Stimulated activated CD4-positive, alpha-beta T cell treated with anti-CD3 and anti-CD28 coated beads, Interleukin-4, amount 100 ng/mL, for 4 hours (primary cell): Measurements from ENCODE around the gene HK2.
"Not testable (repeated sequence)": the region's sequence is repeated elsewhere in the genome, so short reads cannot be mapped to it uniquely, and the experiment has no call there.

Source experiments
- DNase-seq, 2 experiments: peaks; one replicate each; pipeline ENCODE4 v3.0.0-alpha.2; 2020

HK2 gene

GRCh38 chr2:74835831-74836674 is 2.1 kb downstream of the HK2 start:
- no peak for DNase-seq

GRCh38 chr2:74836675-74837401 is 2.9 kb downstream of the HK2 start:
- DNase-seq, result no peak

GRCh38 chr2:74841641-74842040 is 7.7 kb downstream of the HK2 start:
- DNase-seq, result no peak

GRCh38 chr2:74843433-74843832 is 9.5 kb downstream of the HK2 start:
- DNase-seq, result no peak

GRCh38 chr2:74843899-74844298 is 10.0 kb downstream of the HK2 start:
- peak in 1 of 2 experiments; percentile 40 for DNase-seq

GRCh38 chr2:74844752-74845151 is 10.8 kb downstream of the HK2 start:
- no peak for DNase-seq

- peak; percentile 23 to 38 for DNase-seq
Measured at GRCh38 chr2:74845217-74845751, 11.4 kb downstream of the HK2 start.

- no peak for DNase-seq
Measured at GRCh38 chr2:74845991-74846390, 12.1 kb downstream of the HK2 start.

GRCh38 chr2:74846481-74846880 is 12.6 kb downstream of the HK2 start:
- no peak for DNase-seq

GRCh38 chr2:74847070-74847858 is 13.3 kb downstream of the HK2 start:
- no peak for DNase-seq

GRCh38 chr2:74849228-74849892 is 15.4 kb downstream of the HK2 start:
- DNase-seq, result peak; percentile 17 to 41

- no peak for DNase-seq
Measured at GRCh38 chr2:74850496-74851190, 16.7 kb downstream of the HK2 start.

GRCh38 chr2:74851191-74851566 is 17.3 kb downstream of the HK2 start:
- no peak for DNase-seq

GRCh38 chr2:74853360-74853759 is 19.4 kb downstream of the HK2 start:
- DNase-seq, result not testable (repeated sequence)

GRCh38 chr2:74854401-74854800 is 20.5 kb downstream of the HK2 start:
- DNase-seq, result no peak

- not testable (repeated sequence) for DNase-seq
Measured at GRCh38 chr2:74855114-74855707, 21.3 kb downstream of the HK2 start.

- DNase-seq, result no peak
Measured at GRCh38 chr2:74856004-74856578, 22.2 kb downstream of the HK2 start.

GRCh38 chr2:74856599-74856998 is 22.7 kb downstream of the HK2 start:
- DNase-seq, result no peak

GRCh38 chr2:74857215-74857614 is 23.3 kb downstream of the HK2 start:
- DNase-seq, result no peak

GRCh38 chr2:74857725-74858124 is 23.8 kb downstream of the HK2 start:
- DNase-seq, result no peak

- no peak for DNase-seq
Measured at GRCh38 chr2:74858281-74858680, 24.4 kb downstream of the HK2 start.
